Activated T-helper 1 cell treated with Interleukin-2 at 50 U/mL for 16 hours (primary cell): ENCODE measurements around the gene CTU1.
"Not testable (repeated sequence)": the region's sequence is repeated elsewhere in the genome, so short reads cannot be mapped to it uniquely, and the experiment has no call there.

ENCODE experiments used
- DNase-seq: peaks from one replicate; pipeline ENCODE4 v3.0.0-alpha.2; 2020; ENCODE audit warnings: low read depth

CTU1 gene

GRCh38 chr19:51108066-51108804 is at the start of gene CTU1:
Gene CTU1 (minus strand): TSS chr19:51108409. CDS start chr19:51104569, 3,840 bp downstream.
- peak; percentile 98 for DNase-seq

- no peak for DNase-seq
These were observed 49.1 kb upstream of the CTU1 start for GRCh38 chr19:51157265-51157664.

GRCh38 chr19:51156710-51157109 is 48.5 kb upstream of the CTU1 start:
- no peak for DNase-seq

- DNase-seq, result no peak
These were observed 42.4 kb upstream of the CTU1 start for GRCh38 chr19:51150627-51151026.

- DNase-seq, result no peak
These were observed 40.4 kb upstream of the CTU1 start for GRCh38 chr19:51148580-51148979.

GRCh38 chr19:51147663-51148062 is 39.5 kb upstream of the CTU1 start:
- no peak for DNase-seq

- DNase-seq, result no peak
These were observed 38.5 kb upstream of the CTU1 start for GRCh38 chr19:51146751-51147150.

GRCh38 chr19:51145916-51146493 is 37.8 kb upstream of the CTU1 start:
- DNase-seq, result no peak

GRCh38 chr19:51144482-51145045 is 36.4 kb upstream of the CTU1 start:
- DNase-seq, result no peak

GRCh38 chr19:51143486-51143885 is 35.3 kb upstream of the CTU1 start:
- no peak for DNase-seq

- DNase-seq, result not testable (repeated sequence)
These were observed 34.7 kb upstream of the CTU1 start for GRCh38 chr19:51142809-51143475.

GRCh38 chr19:51142119-51142518 is 33.9 kb upstream of the CTU1 start, which contains the start of gene SIGLEC7:
Gene SIGLEC7 (plus strand): TSS chr19:51142301. CDS start chr19:51142370, 69 bp downstream.
- no peak for DNase-seq

- DNase-seq, result no peak
These were observed 33.0 kb upstream of the CTU1 start for GRCh38 chr19:51141181-51141580.

- no peak for DNase-seq
These were observed 32.2 kb upstream of the CTU1 start for GRCh38 chr19:51140441-51140840.

GRCh38 chr19:51139299-51140014 is 31.2 kb upstream of the CTU1 start:
- DNase-seq, result no peak

- no peak for DNase-seq
These were observed 30.4 kb upstream of the CTU1 start for GRCh38 chr19:51138549-51138979.

GRCh38 chr19:51137792-51138425 is 29.7 kb upstream of the CTU1 start:
- no peak for DNase-seq

GRCh38 chr19:51136851-51137551 is 28.8 kb upstream of the CTU1 start:
- no peak for DNase-seq

GRCh38 chr19:51135986-51136762 is 28.0 kb upstream of the CTU1 start:
- no peak for DNase-seq

- DNase-seq, result no peak
These were observed 26.8 kb upstream of the CTU1 start for GRCh38 chr19:51135004-51135403.
